HG03520 (cell line): Measurements from ENCODE around the gene CREB5.

ENCODE experiments used
- ATAC-seq: cut with Tn5 transposase; IDR thresholded peaks from one replicate; pipeline ENCODE4 v1.9.1; 2021; ENCODE audit warnings: mild to moderate bottlenecking, moderate library complexity; ENCODE audit not compliant: unreplicated experiment

The CREB5 gene

GRCh38 chr7:28865601-28866144 is 453.4 kb downstream of the CREB5 start:
- ATAC-seq = no peak

DNA sequence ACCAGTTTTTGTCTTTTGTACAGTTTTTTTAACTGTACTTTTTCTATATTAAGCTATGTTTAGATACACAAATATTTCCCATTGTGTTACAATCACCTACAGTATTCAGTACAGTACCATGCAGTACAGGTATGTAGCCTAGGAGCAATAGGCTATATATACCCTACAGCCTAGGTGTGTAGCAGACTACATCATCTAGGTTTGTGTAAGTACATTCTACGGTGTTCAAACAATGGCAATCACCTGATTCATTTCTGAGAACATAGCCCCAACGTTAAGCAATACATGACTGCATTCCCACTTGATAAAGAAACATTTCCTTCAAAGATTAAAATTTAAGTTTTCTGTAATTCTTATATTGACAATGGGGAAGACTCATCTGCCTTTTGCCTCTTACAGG is 456.4 kb downstream of the CREB5 start:
- ATAC-seq = no peak

GRCh38 chr7:28871077-28871476 is 458.8 kb downstream of the CREB5 start:
- no peak for ATAC-seq

DNA sequence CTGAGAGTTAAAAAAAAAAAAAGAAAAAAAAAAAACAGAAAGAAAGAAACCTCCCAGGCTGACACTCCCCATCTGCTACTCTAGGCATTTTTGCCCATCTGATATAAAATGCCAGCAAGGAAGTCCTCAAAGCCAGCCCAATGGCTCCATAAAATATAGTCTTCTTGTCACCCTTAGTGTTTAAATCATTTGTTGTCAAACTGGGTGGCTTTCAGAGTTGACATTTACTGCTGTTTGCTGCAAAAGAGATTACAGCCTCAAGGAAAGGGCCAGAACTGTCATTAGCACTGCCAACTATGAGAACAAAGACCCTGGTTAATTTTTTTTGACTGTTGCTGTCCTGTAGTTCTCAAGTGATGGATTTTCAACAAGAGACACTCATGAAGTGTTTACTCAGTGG is 459.3 kb downstream of the CREB5 start:
- ATAC-seq = no peak

DNA sequence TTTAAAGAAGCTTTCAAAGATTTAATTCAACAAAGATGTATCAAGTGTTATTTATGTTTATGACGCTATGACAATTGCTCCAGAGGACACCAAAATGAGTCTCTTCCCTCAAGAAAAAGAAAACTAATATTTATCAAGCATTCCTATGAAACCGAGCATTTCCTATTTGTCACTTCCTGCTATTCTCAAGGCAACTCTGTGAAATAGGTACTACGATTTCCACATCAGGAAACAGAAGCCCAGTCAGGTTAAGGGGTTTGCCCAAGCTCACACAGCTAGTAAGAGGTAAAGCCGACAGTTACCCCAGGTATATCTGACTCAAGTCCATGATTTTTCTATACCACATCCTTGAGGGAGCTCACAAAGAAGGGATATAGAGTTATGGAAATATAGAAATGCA is 459.9 kb downstream of the CREB5 start:
- ATAC-seq = no peak

GRCh38 chr7:28873365-28873764 is 461.0 kb downstream of the CREB5 start:
- ATAC-seq = no peak

- ATAC-seq = no peak
Measured at GRCh38 chr7:28874001-28874400, 461.7 kb downstream of the CREB5 start.
